Smooth muscle cell (in vitro differentiated cells): ENCODE data around the gene S100A13. TPM values are rescaled to one million over a fixed set of nuclear protein-coding genes. Genes with fewer than 3 reads are reported as not detected.
A peak's percentile ranks its signal among the peaks of the same experiment; 100 is the strongest.

Experiments
- DNase-seq: peaks from one replicate; lab custom pipeline; 2025; ENCODE audit not compliant: unreplicated experiment; lab: John Stamatoyannopoulos, UW
- H2AFZ ChIP-seq: fragments of 200-600 bp; sonication (generic); 2 replicates; pipeline ENCODE4 v1.6.0; 2016; ENCODE audit warnings: antibody characterized with exemption, low read depth, mild to moderate bottlenecking
- H3F3A ChIP-seq: fragments of 200-600 bp; sonication (generic); 2 replicates; pipeline ENCODE4 v1.6.0; 2017; ENCODE audit warnings: antibody characterized with exemption, low read depth
- H3K27ac ChIP-seq: fragments of 200-600 bp; sonication (generic); 2 replicates; pipeline ENCODE4 v1.5.1; 2016; ENCODE audit warnings: low read depth, mild to moderate bottlenecking
- H3K27me3 ChIP-seq: fragments of 200-600 bp; sonication (generic); 2 replicates; pipeline ENCODE4 v1.6.1; 2016; ENCODE audit warnings: low read depth, mild to moderate bottlenecking
- H3K36me3 ChIP-seq: fragments of 200-600 bp; sonication (generic); 2 replicates; pipeline ENCODE4 v1.5.1; 2016; ENCODE audit warnings: low read depth
- H3K4me1 ChIP-seq: fragments of 200-600 bp; sonication (generic); 2 replicates; pipeline ENCODE4 v1.5.1; 2016; ENCODE audit warnings: low read depth
- H3K4me2 ChIP-seq: fragments of 200-600 bp; sonication (generic); 2 replicates; pipeline ENCODE4 v1.6.0; 2016; ENCODE audit warnings: mild to moderate bottlenecking
- H3K4me3 ChIP-seq: fragments of 200-600 bp; sonication (generic); 2 replicates; pipeline ENCODE4 v1.5.1; 2016; ENCODE audit warnings: mild to moderate bottlenecking
- H3K79me2 ChIP-seq: fragments of 200-600 bp; sonication (generic); 2 replicates; pipeline ENCODE4 v1.6.0; 2016; ENCODE audit warnings: low read depth, mild to moderate bottlenecking
- H3K9ac ChIP-seq: fragments of 200-600 bp; sonication (generic); 2 replicates; pipeline ENCODE4 v1.6.0; 2016; ENCODE audit warnings: low read depth
- H3K9me3 ChIP-seq: fragments of 200-600 bp; sonication (generic); replicated peaks from 2 replicates; pipeline ENCODE4 v1.5.1; 2016; ENCODE audit warnings: low read depth
- H4K20me1 ChIP-seq: fragments of 200-600 bp; sonication (generic); 2 replicates; pipeline ENCODE4 v1.6.0; 2016; ENCODE audit warnings: low read depth
- CTCF ChIP-seq: fragments of 200-600 bp; sonication (generic); IDR thresholded peaks from 2 replicates; pipeline ENCODE4 v1.5.1; 2017; ENCODE audit warnings: borderline replicate concordance, mild to moderate bottlenecking, antibody characterized with exemption; ENCODE audit not compliant: insufficient read depth, poor library complexity, severe bottlenecking
- WGBS: methylation state at CpG from one replicate; pipeline ENCODE4 v1.1.7; 2016; ENCODE audit warnings: low lambda C conversion rate; 5-methylcytosine and 5-hydroxymethylcytosine counted together
- polyA plus RNA-seq: library from polyadenylated mRNA; unstranded; fragments of >200 nt; fragmentation: Nextera tagmentation; extraction: Ambion mirVana; gene quantifications from 2 replicates; pipeline ENCODE4 v1.2.1, GENCODE V29; 2016
- total RNA-seq: library from RNA; depleted of rRNA; stranded (reverse); fragments of >200 nt; gene quantifications from 2 replicates; pipeline ENCODE4 v1.2.3, GENCODE V29; 2014

Gene S100A13
- total and polyA plus RNA-seq, 2 experiments from 2014 or later = 158 to 498 TPM

GRCh38 chr1:153667439-153667838 is 40.1 kb upstream of the S100A13 start:
- no peak overlapping the region for H3K27ac ChIP-seq
- no peak overlapping the region for H2AFZ ChIP-seq
- H3F3A ChIP-seq = peaks cover 31% of the 10 kb centered on the region
- peaks cover 39% of the 10 kb centered on the region for H3K79me2 ChIP-seq
- H4K20me1 ChIP-seq = peaks cover 10% of the 10 kb centered on the region
- H3K9ac ChIP-seq = no peak overlapping the region
- no peak for TF ChIP-seq CTCF
- no peak overlapping the region for H3K4me3 ChIP-seq
- WGBS = 92% methylated on average over 4 of the region's 4 CpGs
- peaks cover 12% of the 10 kb centered on the region for H3K36me3 ChIP-seq
- no peak for DNase-seq
- no peaks in the 10 kb centered on the region for H3K27me3 ChIP-seq
- no peak overlapping the region for H3K4me2 ChIP-seq
- no peaks in the 10 kb centered on the region for H3K9me3 ChIP-seq
- H3K4me1 ChIP-seq = peaks cover 10% of the 10 kb centered on the region

DNA sequence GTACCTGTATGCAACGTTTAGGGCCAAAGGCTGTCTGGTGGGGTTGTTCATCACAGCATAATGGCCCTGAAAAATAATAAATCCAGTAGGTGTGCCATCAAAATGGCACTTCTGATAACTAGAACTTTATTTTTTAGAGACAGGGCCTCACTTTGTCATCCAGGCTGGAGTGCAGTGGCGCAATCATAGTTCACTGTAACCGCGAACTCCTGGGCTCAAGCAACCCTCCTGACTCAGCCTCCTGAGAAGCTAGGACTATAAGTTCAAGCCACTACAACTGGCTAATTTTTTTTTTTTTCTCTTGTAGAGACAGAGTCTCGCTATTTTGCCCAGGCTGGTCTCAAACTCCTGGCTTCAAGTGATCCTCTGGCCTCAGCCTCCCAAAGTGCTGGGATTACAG is 35.9 kb upstream of the S100A13 start:
- 82% methylated on average over 5 of the region's 5 CpGs for WGBS
- H3K9ac ChIP-seq = no peak overlapping the region
- peaks cover 9% of the 10 kb centered on the region for H3K4me1 ChIP-seq
- no peak overlapping the region for H2AFZ ChIP-seq
- H3F3A ChIP-seq = peaks cover 49% of the 10 kb centered on the region
- H3K9me3 ChIP-seq = no peaks in the 10 kb centered on the region
- peak overlapping the region; percentile 27 for H3K27ac ChIP-seq
- H3K36me3 ChIP-seq = peaks cover 19% of the 10 kb centered on the region
- no peak for DNase-seq
- peaks cover 25% of the 10 kb centered on the region for H3K79me2 ChIP-seq
- H3K27me3 ChIP-seq = no peaks in the 10 kb centered on the region
- H3K4me2 ChIP-seq = no peak overlapping the region
- H4K20me1 ChIP-seq = no peaks in the 10 kb centered on the region
- no peak overlapping the region for H3K4me3 ChIP-seq
- TF ChIP-seq CTCF = no peak

DNA sequence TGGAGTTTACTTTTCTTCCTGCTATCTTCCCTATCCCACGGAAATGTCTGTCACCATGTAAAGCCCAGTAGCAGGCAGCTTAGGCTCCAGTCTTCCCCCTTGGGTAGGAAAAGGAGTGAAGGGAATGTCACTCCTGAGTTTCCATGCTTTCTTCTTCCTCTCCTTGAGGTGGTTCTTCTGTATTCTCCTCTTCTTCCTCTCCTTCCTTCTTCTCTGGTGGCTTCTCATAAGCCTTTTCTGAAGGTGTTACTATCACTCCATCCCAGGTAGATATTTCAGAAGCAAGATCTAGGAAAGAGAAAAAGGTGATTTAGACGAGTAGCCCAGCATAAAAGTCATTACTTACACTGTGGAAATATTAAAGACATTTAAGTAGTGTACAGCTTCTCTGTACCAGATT is 35.0 kb upstream of the S100A13 start:
- Histone ChIP-seq H3K27me3 (no peaks in the 10 kb centered on the region), H3K4me1 (peaks cover 9% of the 10 kb centered on the region), H3K9me3 (no peaks in the 10 kb centered on the region), H3K4me2 (no peak overlapping the region), H3K4me3 (no peak overlapping the region), H4K20me1 (no peaks in the 10 kb centered on the region), H3K27ac (no peak overlapping the region), H3K79me2 (peaks cover 16% of the 10 kb centered on the region), H3F3A (peaks cover 45% of the 10 kb centered on the region), H3K36me3 (peaks cover 19% of the 10 kb centered on the region), H3K9ac (no peak overlapping the region), H2AFZ (no peak overlapping the region)
- 90% methylated on average over 2 of the region's 2 CpGs for WGBS
- no peak for TF ChIP-seq CTCF
- DNase-seq = no peak

DNA sequence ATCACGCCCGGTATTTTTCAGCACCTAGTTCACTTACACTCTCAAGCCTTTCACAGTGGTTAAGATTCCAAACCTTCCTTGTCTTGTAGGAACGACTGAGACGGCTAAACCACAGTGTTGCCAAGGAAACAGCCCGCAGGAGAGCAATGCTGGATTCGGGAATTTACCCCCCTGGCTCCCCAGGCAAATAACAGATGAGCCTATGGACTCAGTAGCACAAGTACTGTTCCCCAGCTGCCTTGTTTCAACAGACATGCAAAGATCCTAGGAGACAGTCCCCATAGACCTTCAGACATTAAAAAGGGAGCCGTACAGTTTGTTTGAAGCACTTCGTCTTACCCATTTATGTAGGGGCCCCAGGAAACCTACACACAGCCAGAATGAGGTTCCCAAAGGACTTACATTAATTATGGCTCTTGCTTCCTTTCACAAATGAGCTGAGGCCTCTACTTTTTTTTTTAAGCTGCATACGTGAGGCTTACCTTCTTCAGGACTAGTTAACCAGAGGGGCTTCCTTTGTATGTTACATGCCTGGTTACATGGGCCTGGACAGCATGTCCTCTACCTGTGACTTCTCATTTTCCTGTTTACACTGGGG is 33.9 kb upstream of the S100A13 start:
- Histone ChIP-seq H2AFZ (no peak overlapping the region), H3K4me1 (peaks cover 9% of the 10 kb centered on the region), H3K4me2 (no peak overlapping the region), H3K27ac (peak overlapping the region; percentile 8), H3K9me3 (no peaks in the 10 kb centered on the region), H3K36me3 (peaks cover 19% of the 10 kb centered on the region), H3K9ac (no peak overlapping the region), H3K79me2 (peaks cover 12% of the 10 kb centered on the region), H3K27me3 (no peaks in the 10 kb centered on the region), H4K20me1 (no peaks in the 10 kb centered on the region), H3K4me3 (no peak overlapping the region), H3F3A (peaks cover 41% of the 10 kb centered on the region)
- no peak for TF ChIP-seq CTCF
- WGBS = 72% methylated on average over 9 of the region's 9 CpGs
- DNase-seq = no peak
